Loucy (cell line): ENCODE results near the gene PHYKPL.

Experiments
- CTCF ChIP-seq: fragments of 200-600 bp; sonication (generic); conservative IDR thresholded peaks from 2 replicates; pipeline ENCODE4 v1.5.1; 2014; ENCODE audit warnings: mild to moderate bottlenecking, antibody characterized with exemption, low read length
- EZH2phosphoT487 ChIP-seq: fragments of 200-600 bp; IDR thresholded peaks from 2 replicates; pipeline ENCODE4 v1.6.1; 2018; ENCODE audit warnings: antibody characterized with exemption, mild to moderate bottlenecking, moderate library complexity, borderline replicate concordance

- no peak for TF ChIP-seq CTCF
- no peak for TF ChIP-seq EZH2phosphoT487
These were observed 15.2 kb upstream of the PHYKPL start for GRCh38 chr5:178247481-178248456.
